Measurements from ENCODE around the gene ATP6V0C.

ATP6V0C gene

GRCh38 chr16:2529061-2529931 lies 15.5 kb downstream of the ATP6V0C start:
- TF ChIP-seq, protein P1, sequence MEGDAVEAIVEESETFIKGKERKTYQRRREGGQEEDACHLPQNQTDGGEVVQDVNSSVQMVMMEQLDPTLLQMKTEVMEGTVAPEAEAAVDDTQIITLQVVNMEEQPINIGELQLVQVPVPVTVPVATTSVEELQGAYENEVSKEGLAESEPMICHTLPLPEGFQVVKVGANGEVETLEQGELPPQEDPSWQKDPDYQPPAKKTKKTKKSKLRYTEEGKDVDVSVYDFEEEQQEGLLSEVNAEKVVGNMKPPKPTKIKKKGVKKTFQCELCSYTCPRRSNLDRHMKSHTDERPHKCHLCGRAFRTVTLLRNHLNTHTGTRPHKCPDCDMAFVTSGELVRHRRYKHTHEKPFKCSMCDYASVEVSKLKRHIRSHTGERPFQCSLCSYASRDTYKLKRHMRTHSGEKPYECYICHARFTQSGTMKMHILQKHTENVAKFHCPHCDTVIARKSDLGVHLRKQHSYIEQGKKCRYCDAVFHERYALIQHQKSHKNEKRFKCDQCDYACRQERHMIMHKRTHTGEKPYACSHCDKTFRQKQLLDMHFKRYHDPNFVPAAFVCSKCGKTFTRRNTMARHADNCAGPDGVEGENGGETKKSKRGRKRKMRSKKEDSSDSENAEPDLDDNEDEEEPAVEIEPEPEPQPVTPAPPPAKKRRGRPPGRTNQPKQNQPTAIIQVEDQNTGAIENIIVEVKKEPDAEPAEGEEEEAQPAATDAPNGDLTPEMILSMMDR (conservative IDR thresholded peaks at IDR 0.05), result no peak
- H3K27ac ChIP-seq, result no peak overlapping the region

- TF ChIP-seq, protein P1 (conservative IDR thresholded peaks at IDR 0.05), result no peak
- peak overlapping the region; percentile 83; the same call in 1 of the 2 replicates for H3K27ac ChIP-seq
Observed at GRCh38 chr16:2529961-2530628, 16.3 kb downstream of the ATP6V0C start.

DNA sequence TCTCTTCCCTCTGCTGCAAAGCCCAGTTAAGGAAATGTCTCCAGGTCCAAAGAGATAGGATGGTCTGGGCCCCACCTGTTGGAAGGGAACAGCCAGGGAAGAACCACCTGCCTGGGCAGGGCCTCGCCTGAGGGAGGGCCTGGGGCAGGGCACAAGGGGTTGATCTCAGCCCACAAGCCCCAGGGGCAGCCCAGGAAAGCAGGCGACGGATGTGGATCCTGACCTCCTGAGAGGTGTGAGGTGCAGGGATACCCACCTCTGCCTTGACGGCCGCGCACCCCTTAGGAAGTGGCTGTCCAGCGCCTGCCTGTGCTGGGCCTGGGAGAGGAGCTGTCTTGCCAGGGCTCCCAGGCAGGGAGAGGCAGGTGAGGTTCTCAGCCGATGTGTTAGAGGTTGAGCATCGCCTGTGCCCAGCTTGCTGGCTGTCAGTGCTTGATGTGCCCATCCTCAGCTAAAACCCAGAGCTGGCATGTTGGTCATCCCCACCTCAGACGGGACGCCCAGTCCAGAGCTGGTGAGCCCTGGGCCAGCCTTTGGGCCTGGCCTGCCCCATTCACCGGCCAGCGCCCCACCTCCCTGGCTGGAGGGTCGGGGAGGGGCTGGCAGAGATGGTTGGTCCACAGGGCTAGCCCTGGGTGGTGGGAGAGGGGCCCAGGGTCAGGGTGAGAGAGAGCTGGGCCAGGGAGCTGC lies 17.0 kb downstream of the ATP6V0C start:
- TF ChIP-seq, protein P1 (conservative IDR thresholded peaks at IDR 0.05), result no peak
- peak overlapping the region; percentile 83 for H3K27ac ChIP-seq

DNA sequence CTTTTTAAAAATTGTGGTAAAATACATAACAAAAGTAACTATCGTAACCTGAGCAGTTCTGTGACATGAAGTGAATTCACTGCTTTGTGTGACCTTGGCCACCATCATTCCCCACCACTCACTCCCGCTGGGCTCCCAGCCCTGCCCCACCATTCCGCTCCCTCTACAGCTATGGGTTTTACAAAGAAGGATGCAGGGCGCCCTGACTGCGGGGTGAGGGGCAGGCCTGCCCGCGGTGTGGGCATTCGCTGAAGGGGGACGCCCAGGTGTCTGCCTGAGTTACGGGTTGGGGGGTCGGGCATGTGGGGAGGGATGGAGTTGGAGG lies 17.6 kb downstream of the ATP6V0C start, which contains the start of gene CEMP1:
Gene CEMP1 (minus strand): TSS at position 38 of the 325 bp plus-strand sequence. CDS start 335 bp downstream, outside the sequence.
- H3K27ac ChIP-seq, result peak within 1 kb of the TSS; percentile 83
- TF ChIP-seq, protein P1 (conservative IDR thresholded peaks at IDR 0.05), result no peak

DNA sequence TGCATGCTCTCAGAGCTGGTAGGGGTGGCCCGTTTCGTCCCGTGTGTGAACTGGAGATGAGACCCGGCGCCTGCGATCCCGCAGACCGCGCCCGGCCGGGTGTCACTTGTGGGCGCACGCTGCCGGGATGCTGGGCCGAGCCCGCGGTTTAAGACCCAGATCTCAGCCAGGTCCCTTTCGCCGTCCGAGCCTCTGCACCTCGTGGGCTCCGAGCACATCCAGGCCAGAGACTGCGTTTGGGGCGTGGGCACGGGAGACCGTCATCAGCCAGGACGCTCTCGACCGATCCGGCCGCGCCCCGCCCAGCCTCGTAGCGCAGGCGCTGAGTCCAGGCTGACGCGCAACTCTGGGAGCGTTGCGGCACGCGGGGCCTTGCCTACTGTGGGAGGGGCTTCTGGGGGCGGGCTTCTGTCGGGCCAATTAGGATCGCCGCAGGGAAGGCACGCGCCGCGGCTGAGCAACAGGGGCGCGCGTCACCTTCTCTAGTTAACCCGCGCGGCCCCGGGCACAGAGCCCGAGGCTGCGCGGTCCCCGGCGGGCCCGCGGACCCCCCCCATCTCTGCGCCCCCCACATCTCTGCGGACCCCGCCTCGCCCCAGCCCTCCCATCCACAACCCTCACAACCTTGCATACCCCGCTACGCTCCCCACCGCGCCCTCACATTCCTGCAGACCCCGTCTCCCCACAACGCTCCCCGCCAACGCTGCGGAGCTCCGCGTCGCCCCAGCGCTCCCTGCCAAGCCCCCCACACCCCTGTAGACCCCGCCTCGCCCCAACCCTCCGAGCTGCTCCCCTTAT lies 18.1 kb downstream of the ATP6V0C start:
- H3K27ac ChIP-seq, result peak overlapping the region; percentile 83

GRCh38 chr16:2532494-2533141 lies 18.9 kb downstream of the ATP6V0C start:
- TF ChIP-seq, protein P1 (conservative IDR thresholded peaks at IDR 0.05), result no peak
- peak overlapping the region; percentile 83 for H3K27ac ChIP-seq

More for the DNA sequence above, 18.1 kb downstream of the ATP6V0C start:
- TF ChIP-seq, protein P1 (conservative IDR thresholded peaks at IDR 0.05), result no peak

- peak overlapping the region; percentile 83 for H3K27ac ChIP-seq
Observed at GRCh38 chr16:2533142-2533755, 19.5 kb downstream of the ATP6V0C start.
